Measurements from ENCODE around the gene IFI16. TPM values are rescaled to one million over a fixed set of nuclear protein-coding genes. Genes with fewer than 3 reads are reported as not detected.

Gene IFI16
- total and polyA plus RNA-seq, 10 of the 15 experiments (the other 5 are each of a cell fraction or from before 2014, with no cell fraction given), result 120 to 375 (median 188) TPM

- Histone ChIP-seq H2AFZ (ENCODE audit: control insufficient read depth, low read depth, low read length) (no peak overlapping the region), H3K27me3 (replicated peaks in 1 of 2; ENCODE audit: control insufficient read depth in 2 of 2, insufficient read depth in 2 of 2, low read length in 1 of 2) (0 out of 4 replicates have a peak, but pooled peaks cover 0 to 2% of the 10 kb centered on the region in 2 experiments), H3K36me3 (ENCODE audit: control insufficient read depth in 2 of 2, insufficient read depth in 2 of 2, low read length in 1 of 2) (no peaks in the 10 kb centered on the region), H3K27ac (ENCODE audit: control insufficient read depth, insufficient read depth) (no peak overlapping the region), H3K4me3 (no peak overlapping the region), H4K20me1 (ENCODE audit: control insufficient read depth, insufficient read depth) (no peaks in the 10 kb centered on the region), H3K9ac (ENCODE audit: control insufficient read depth, insufficient read depth, low read length) (no peak overlapping the region), H3K79me2 (ENCODE audit: control insufficient read depth, insufficient read depth, low read length) (no peaks in the 10 kb centered on the region), H3K4me2 (ENCODE audit: control insufficient read depth, insufficient read depth) (no peak overlapping the region), H3K9me3 (replicated peaks; ENCODE audit: control insufficient read depth, insufficient read depth, low read length) (no peaks in the 10 kb centered on the region), H3K4me1 (ENCODE audit: control insufficient read depth, insufficient read depth, low read length) (no peaks in the 10 kb centered on the region)
- WGBS (ENCODE audit: insufficient coverage, insufficient replicate concordance, low lambda C conversion rate, missing lambda C conversion rate), result 63% methylated on average over 4 of the region's 4 CpGs
- FAIRE-seq (peak; percentile 78), DNase-seq (ENCODE audit: low read depth, low spot score) (no peak), ATAC-seq (peak; percentile 83)
- in situ Hi-C loops (cut with MboI), result no loop called here
- intact Hi-C loops (cut with micrococcal nuclease; ENCODE audit: unreplicated experiment), result loop anchor here (5.0 kb wide), 1 partner anchor 582 kb away; no protein-coding TSS in a partner anchor
- POLR2A ChIA-PET, result interaction anchor here (1.9 kb wide), 1 partner anchor 13 kb away, joined by 4 read pairs; the partner anchor contains the start of gene AIM2
- no TSS peak for BruUV-seq (replicated peaks)
- TF ChIP-seq SMC3 (IDR thresholded peaks at IDR 0.05; ENCODE audit: borderline replicate concordance, low read length) (peak; percentile 56; the same call in 1 of the 2 replicates), RELB (IDR thresholded peaks at IDR 0.05; ENCODE audit: low read depth) (no peak), SP1 (IDR thresholded peaks at IDR 0.05; ENCODE audit: low read depth, low read length) (no peak), CTCF (IDR thresholded peaks at IDR 0.05 in 2 of 3, conservative IDR thresholded peaks at IDR 0.05 in 1 of 3; ENCODE audit: control insufficient read depth in 2 of 3, extremely low read depth in 1 of 3, insufficient read depth in 1 of 3, low read depth in 3 of 3, low read length in 3 of 3) (peak; percentile 58 to 73 (median 71)), RAD21 (IDR thresholded peaks at IDR 0.05; ENCODE audit: insufficient read depth, low read depth, low read length) (peak; percentile 62)
- TF ChIP-seq, protein P1, sequence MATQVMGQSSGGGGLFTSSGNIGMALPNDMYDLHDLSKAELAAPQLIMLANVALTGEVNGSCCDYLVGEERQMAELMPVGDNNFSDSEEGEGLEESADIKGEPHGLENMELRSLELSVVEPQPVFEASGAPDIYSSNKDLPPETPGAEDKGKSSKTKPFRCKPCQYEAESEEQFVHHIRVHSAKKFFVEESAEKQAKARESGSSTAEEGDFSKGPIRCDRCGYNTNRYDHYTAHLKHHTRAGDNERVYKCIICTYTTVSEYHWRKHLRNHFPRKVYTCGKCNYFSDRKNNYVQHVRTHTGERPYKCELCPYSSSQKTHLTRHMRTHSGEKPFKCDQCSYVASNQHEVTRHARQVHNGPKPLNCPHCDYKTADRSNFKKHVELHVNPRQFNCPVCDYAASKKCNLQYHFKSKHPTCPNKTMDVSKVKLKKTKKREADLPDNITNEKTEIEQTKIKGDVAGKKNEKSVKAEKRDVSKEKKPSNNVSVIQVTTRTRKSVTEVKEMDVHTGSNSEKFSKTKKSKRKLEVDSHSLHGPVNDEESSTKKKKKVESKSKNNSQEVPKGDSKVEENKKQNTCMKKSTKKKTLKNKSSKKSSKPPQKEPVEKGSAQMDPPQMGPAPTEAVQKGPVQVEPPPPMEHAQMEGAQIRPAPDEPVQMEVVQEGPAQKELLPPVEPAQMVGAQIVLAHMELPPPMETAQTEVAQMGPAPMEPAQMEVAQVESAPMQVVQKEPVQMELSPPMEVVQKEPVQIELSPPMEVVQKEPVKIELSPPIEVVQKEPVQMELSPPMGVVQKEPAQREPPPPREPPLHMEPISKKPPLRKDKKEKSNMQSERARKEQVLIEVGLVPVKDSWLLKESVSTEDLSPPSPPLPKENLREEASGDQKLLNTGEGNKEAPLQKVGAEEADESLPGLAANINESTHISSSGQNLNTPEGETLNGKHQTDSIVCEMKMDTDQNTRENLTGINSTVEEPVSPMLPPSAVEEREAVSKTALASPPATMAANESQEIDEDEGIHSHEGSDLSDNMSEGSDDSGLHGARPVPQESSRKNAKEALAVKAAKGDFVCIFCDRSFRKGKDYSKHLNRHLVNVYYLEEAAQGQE (IDR thresholded peaks at IDR 0.05; ENCODE audit: low read depth, low read length), result no peak
- TF ChIP-seq, protein P2, sequence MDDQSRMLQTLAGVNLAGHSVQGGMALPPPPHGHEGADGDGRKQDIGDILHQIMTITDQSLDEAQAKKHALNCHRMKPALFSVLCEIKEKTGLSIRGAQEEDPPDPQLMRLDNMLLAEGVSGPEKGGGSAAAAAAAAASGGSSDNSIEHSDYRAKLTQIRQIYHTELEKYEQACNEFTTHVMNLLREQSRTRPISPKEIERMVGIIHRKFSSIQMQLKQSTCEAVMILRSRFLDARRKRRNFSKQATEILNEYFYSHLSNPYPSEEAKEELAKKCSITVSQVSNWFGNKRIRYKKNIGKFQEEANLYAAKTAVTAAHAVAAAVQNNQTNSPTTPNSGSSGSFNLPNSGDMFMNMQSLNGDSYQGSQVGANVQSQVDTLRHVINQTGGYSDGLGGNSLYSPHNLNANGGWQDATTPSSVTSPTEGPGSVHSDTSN (IDR thresholded peaks at IDR 0.05; ENCODE audit: insufficient replicate concordance, low read depth, low read length), result no peak
- TF ChIP-seq, protein P3, sequence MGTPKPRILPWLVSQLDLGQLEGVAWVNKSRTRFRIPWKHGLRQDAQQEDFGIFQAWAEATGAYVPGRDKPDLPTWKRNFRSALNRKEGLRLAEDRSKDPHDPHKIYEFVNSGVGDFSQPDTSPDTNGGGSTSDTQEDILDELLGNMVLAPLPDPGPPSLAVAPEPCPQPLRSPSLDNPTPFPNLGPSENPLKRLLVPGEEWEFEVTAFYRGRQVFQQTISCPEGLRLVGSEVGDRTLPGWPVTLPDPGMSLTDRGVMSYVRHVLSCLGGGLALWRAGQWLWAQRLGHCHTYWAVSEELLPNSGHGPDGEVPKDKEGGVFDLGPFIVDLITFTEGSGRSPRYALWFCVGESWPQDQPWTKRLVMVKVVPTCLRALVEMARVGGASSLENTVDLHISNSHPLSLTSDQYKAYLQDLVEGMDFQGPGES (IDR thresholded peaks at IDR 0.05), result no peak
- SMC1A ChIA-PET (ENCODE audit: uncharacterized antibody, unreplicated experiment), result interaction anchor here (0.8 to 2.9 kb wide), 12 partner anchors 9 to 759 kb away, joined by 3 to 43 read pairs (median 4); partner anchors contain the start of gene AIM2
- CTCF ChIA-PET, result interaction anchor here (0.8 to 4.2 kb wide), 21 partner anchors 9 to 1097 kb away, joined by 3 to 61 read pairs (median 5); partner anchors contain the start of gene AIM2
- RAD21 ChIA-PET (ENCODE audit: unreplicated experiment), result interaction anchor here (1.2 to 3.0 kb wide), 4 partner anchors 13 to 582 kb away, joined by 4 to 28 read pairs (median 18); partner anchors contain the start of gene AIM2
Measured at GRCh38 chr1:159089184-159089791, 79.6 kb downstream of the IFI16 start.
